Ramos (cell line): Measurements from ENCODE around the gene AK4.

Experiments used
- in situ Hi-C: fragments of 300-500 bp; cut with MboI; formaldehyde crosslinking; loops from one replicate; pipeline ENCODE4 v1.14.3; 2022; ENCODE audit warnings: low sequenced_read_pairs; ENCODE audit not compliant: unreplicated experiment

The AK4 gene

DNA sequence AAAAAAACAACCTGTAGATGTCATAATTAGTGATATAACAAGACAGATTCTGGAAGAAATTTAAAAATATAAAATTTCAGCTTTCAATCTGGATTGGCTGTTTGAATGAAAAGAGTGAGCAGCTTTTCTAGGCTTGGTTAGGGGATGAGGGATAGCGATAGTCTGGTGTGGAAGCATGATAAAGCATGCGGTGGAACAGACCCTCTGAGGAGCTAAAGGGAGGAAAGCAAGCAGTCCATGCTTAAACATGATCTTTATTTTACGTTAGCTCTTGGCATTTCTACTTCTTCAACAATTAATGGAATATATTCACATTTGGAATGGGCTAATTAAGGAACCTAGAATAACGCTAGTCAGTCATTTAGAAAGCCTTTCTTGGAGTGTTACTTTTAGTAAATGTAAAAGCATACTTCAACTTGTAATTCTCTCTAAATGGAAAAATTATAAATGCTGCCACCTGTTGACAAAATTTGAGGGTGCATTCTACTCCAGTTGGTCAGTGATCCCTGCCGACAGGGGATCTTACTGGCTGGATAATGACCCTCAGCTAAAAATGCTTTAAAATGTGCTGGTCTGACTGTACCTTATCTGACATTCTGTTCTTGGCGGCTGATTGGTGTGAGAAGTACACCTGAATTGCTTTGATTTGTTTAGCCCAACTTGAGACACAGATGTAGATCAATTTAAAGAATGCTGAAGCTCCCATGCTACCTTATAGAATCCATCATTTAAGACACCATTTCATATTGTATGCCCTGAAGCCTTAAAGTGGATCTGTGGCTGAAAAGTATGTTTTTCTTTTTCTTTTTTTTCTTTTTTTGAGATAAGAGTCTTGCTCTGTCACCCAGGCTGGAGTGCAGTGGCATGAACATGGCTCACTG is 61.2 kb downstream of the AK4 start:
- in situ Hi-C loops, result no loop called here

- in situ Hi-C loops, result no loop called here
Observed at GRCh38 chr1:65210325-65210724, 62.3 kb downstream of the AK4 start.

- in situ Hi-C loops, result no loop called here
Observed at GRCh38 chr1:65211331-65211730, 63.3 kb downstream of the AK4 start.

DNA sequence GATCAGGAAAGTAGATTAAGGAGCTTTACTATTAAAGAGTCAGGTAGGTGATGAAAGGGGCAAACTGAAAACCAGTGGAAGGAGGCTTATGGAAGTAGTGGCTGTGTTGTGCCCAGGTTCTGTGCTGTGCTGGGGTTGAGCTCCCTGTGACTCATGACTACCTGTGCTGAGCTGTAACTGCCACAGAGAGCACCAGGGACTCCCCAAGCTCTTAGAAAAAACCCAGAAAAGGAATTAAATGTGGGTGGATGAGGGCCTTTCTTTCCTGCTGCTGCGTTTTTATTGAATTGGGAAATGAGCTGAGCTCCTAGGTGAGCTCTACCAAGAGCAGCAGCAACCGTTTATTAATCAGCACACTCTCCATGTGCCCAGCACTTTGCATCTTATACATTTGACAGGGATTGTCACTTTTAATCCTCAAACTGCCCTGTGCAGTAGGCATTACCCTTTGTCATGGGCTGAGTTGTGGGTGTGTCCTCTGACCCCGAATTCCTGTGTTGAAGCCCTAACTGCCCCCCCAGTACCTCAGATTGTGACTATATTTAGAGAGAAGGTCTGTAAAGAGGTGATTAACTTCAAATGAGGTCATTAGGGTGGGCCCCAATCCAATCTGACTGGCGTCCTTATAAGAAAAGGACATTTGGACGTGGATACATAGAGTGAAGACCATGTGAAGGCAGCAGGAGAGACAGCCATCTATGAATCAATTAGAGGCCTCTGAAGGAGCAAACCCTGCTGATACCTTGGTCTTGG is 65.4 kb downstream of the AK4 start:
- in situ Hi-C loops, result no loop called here

DNA sequence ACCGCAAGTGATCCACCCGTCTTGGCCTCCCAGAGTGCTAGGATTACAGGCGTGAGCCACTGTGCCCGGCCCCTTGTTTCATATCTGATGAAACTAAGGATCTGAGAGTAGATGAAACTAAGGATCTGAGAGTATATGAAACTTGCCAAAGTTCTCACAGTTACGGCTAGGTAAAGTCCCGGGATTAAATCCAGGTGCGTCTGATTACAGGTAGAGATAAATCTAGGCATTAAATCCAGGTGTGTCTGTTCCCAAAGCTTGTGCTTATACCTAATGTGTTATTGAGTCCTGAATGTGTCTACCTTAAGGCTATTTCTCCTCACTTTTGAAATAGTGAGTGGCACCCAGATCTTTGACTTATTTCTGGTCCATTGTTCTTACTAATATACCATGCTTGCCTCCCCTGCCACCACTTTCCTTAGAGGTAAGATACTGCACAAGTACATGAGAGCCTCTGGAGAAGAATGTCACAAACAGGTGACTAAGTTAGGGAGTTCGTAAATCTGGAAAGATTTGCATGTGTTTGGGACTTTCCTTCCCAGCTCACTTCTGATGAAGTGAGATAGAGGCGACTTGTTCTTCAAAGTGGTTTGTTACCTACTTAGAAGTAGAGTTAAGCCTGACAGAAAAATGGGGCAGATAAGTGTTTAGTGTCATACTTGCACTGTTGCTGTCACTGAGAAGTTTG is 66.5 kb downstream of the AK4 start:
- in situ Hi-C loops, result no loop called here

GRCh38 chr1:65216989-65217388 is 69.0 kb downstream of the AK4 start:
- in situ Hi-C loops, result no loop called here

DNA sequence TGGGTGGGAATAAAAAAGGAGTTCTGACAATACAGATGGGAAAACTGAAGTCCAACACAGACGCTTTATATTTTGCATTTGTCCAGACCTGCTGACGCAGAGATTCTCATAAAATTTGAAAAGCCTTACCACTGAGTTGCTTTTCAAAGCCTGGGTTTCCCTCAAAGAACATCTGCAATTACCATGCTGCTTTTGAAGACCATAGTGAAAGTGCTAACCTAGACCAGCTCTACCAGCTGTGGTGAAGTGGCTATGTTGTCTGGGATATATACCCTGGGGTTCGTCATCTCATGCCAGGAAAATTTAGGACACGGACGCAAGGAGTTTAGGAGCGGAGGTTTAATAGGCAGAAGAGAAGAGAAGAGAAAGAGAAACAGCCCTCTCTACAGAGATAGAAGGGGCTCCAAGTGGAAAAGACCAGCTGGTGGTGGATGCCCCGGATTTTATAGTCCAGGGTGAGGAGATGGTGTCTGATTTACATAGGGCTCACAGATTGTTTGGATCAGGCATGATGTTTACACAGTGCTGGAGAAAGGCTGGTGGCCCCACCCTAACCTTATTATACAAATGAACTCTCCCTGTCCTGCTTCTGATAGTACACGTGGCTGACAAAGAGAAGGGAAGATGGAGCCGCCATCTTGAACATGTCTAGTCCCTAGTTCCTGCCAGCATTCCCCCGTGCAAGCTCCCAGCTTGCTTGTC is 73.8 kb downstream of the AK4 start:
- in situ Hi-C loops, result no loop called here

DNA sequence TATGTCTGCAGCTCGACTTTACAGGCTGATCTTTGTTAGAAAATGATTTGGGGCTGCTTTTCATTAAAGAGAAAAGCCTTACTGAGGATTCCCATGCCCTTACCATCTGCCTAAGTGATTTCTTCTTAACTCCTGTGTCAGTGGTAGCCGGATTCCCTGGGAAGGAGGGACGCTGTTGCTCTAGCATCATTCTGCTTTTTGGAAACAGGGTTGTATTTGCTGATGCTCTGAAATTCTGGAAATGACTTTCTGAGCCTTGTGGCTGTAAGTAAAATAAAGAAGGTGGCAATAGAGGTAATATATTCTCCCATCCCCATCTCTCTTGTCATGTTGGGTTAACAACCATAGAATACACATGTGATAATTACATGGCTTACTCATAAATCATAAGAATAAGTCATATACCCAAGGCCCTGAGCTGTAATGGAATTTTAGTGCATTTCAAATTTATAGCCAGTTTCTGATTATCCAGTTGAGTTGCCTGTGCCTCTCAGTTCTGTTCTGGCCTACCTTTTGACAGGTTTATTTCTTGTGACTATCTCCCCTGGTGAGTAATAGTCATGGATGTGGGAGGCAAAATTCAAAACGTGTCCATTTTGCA is 74.4 kb downstream of the AK4 start:
- in situ Hi-C loops, result no loop called here

GRCh38 chr1:65224681-65225091 is 76.7 kb downstream of the AK4 start:
- in situ Hi-C loops, result no loop called here

GRCh38 chr1:65225179-65225578 is 77.2 kb downstream of the AK4 start:
- in situ Hi-C loops, result no loop called here

GRCh38 chr1:65229201-65229600 is 81.2 kb downstream of the AK4 start:
- in situ Hi-C loops, result no loop called here

- in situ Hi-C loops, result loop anchor here (10.0 kb wide), 1 partner anchor 235 kb away; no protein-coding TSS in a partner anchor
Observed at GRCh38 chr1:65229754-65230339, 81.8 kb downstream of the AK4 start.

DNA sequence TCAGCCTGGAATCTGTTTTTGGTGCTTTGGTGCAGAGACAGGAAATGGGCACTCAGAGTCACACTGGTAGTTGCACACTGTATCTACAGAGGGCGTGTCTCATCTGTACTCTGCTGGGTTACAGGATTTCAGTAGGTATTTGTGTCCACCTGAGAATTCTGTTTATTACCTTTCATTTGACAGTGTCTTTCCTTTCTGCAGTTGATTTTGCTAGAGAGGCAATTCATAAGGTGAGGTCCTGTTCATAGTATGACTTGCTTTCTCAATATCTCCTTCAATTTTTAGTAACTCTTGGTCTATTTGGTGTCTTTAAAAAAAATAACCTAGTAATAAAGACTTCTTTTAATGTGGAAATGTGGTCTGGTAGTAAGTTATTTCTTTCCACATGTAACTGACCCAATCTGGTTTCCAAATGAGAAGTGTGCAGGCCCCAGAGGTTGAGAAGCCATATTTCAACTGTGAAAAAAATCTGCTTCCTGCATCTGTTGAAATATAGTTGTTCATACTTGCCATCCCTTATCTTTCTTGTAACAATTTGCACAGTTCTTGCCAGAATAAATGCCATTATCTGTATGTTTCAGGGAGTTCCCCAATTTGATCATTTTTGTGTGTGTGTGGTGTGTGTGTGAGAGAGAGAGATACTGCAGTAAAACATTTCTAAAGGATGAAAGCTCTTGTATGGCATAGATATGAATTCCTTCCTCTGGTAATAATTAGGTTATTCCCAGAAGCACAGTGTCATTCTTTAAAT is 82.9 kb downstream of the AK4 start:
- in situ Hi-C loops, result loop anchor here (10.0 kb wide), 1 partner anchor 234 kb away; no protein-coding TSS in a partner anchor

DNA sequence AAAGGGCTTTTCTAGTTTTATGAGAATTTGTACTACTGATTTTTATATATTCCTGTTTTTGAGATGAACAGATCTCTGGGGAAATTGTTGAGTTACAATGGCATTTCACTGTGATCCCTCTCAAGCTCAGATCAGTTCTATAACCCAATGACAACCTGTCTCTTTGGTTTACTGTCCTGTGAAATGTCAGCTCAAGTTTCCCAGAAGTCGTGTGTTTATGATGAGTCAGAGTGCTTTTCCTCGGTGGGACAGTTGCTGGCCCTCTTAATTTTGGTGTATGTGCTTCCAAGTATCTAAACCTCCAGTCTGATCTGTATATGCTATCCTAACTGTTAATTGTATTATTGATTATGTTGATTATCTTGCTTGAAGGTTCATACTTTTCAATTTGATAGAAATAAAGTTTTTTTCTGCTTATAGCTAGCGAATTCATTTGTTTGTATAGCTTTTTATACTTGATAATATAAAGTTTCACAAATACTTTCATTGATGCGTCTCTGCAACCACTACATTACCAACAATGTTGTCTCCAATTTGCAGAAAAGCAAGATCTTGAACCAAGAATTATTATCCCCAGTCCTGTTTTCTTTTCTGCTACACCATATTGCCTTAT is 83.8 kb downstream of the AK4 start:
- in situ Hi-C loops, result loop anchor here (10.0 kb wide), 1 partner anchor 233 kb away; no protein-coding TSS in a partner anchor

GRCh38 chr1:65232461-65232990 is 84.5 kb downstream of the AK4 start:
- in situ Hi-C loops, result loop anchor here (10.0 kb wide), 1 partner anchor 232 kb away; no protein-coding TSS in a partner anchor

GRCh38 chr1:65233782-65234181 is 85.8 kb downstream of the AK4 start:
- in situ Hi-C loops, result loop anchor here (10.0 kb wide), 1 partner anchor 231 kb away; no protein-coding TSS in a partner anchor

GRCh38 chr1:65235867-65236805 is 88.1 kb downstream of the AK4 start:
- in situ Hi-C loops, result loop anchor here (5.0 to 10.0 kb wide), 2 partner anchors 229 to 451 kb away; no protein-coding TSS in a partner anchor
